ENCODE results near the gene REV3L.
"Not testable (repeated sequence)": the region's sequence is repeated elsewhere in the genome, so short reads cannot be mapped to it uniquely, and the experiment has no call there.

GRCh38 chr6:111307950-111308349, 175.1 kb downstream of the REV3L start:
- not testable (repeated sequence) for TF ChIP-seq EP300, POLR2AphosphoS5 (IDR thresholded peaks at IDR 0.05)
